Neural cell (in vitro differentiated cells): ENCODE data around the gene AFF2. TPM values are rescaled to one million over a fixed set of nuclear protein-coding genes. Genes with fewer than 3 reads are reported as not detected.

ENCODE experiments used
- H2AFZ ChIP-seq: fragments of 200-600, 300-800 bp; sonication (generic), shearing (Covaris generic); 2 replicates; pipeline ENCODE4 v1.6.0; 2014; ENCODE audit warnings: low read depth, mild to moderate bottlenecking, antibody characterized with exemption, low read length, moderate library complexity
- H3F3A ChIP-seq: fragments of 200-600 bp; shearing (Covaris generic); 2 replicates; pipeline ENCODE4 v1.6.1; 2016; ENCODE audit warnings: mild to moderate bottlenecking, moderate library complexity, mixed read lengths, antibody characterized with exemption, low read length; ENCODE audit not compliant: insufficient read depth, poor library complexity, severe bottlenecking
- H3K27ac ChIP-seq: fragments of 200-600, 300-800 bp; sonication (generic), shearing (Covaris generic); 2 replicates; pipeline ENCODE4 v1.5.1; 2014; ENCODE audit warnings: mild to moderate bottlenecking, low read length, moderate library complexity
- H3K27me3 ChIP-seq: fragments of 300-800, 200-600 bp; sonication (generic), shearing (Covaris generic); 2 replicates; pipeline ENCODE4 v1.6.0; 2014; ENCODE audit warnings: mild to moderate bottlenecking, low read depth, low read length, moderate library complexity; ENCODE audit not compliant: insufficient read depth
- H3K36me3 ChIP-seq: fragments of 300-800, 200-600 bp; sonication (generic), shearing (Covaris generic); 2 replicates; pipeline ENCODE4 v1.5.1; 2014; ENCODE audit warnings: mild to moderate bottlenecking, antibody characterized with exemption, low read length, moderate library complexity; ENCODE audit not compliant: insufficient read depth
- H3K4me2 ChIP-seq: fragments of 300-800, 200-600 bp; sonication (generic), shearing (Covaris generic); 2 replicates; pipeline ENCODE4 v1.6.0; 2014; ENCODE audit warnings: mild to moderate bottlenecking, low read length
- H3K4me3 ChIP-seq: fragments of 300-800, 200-600 bp; sonication (generic), shearing (Covaris generic); 2 replicates; pipeline ENCODE4 v1.5.1; 2014; ENCODE audit warnings: mild to moderate bottlenecking, low read length, moderate library complexity
- H3K79me2 ChIP-seq: fragments of 200-600 bp; shearing (Covaris generic); replicated peaks from 2 replicates; pipeline ENCODE4 v1.6.0; 2014; ENCODE audit warnings: mild to moderate bottlenecking, low read length, moderate library complexity; ENCODE audit not compliant: insufficient read depth
- H3K9ac ChIP-seq: fragments of 300-800, 200-600 bp; sonication (generic), shearing (Covaris generic); 2 replicates; pipeline ENCODE4 v1.6.1; 2016; ENCODE audit warnings: mild to moderate bottlenecking, low read length, mixed read lengths
- H3K9me2 ChIP-seq: fragments of 200-600 bp; shearing (Covaris generic); 2 replicates; pipeline ENCODE4 v1.6.1; 2016; ENCODE audit warnings: mild to moderate bottlenecking, low read length, mixed read lengths; ENCODE audit not compliant: insufficient read depth
- H3K9me3 ChIP-seq: fragments of 200-600, 300-800 bp; sonication (generic), shearing (Covaris generic); 2 replicates; pipeline ENCODE4 v1.6.1; 2016; ENCODE audit warnings: mild to moderate bottlenecking, mixed run types, low read length, moderate library complexity, mixed read lengths
- H4K20me1 ChIP-seq: fragments of 200-600 bp; shearing (Covaris generic); 2 replicates; pipeline ENCODE4 v1.6.1; 2016; ENCODE audit warnings: mild to moderate bottlenecking, mixed run types; ENCODE audit not compliant: insufficient read depth
- EP300 ChIP-seq: fragments of 450-650 bp; conservative IDR thresholded peaks from 2 replicates; pipeline ENCODE4 v1.6.1; 2014; ENCODE audit warnings: antibody characterized with exemption, mild to moderate bottlenecking, moderate library complexity; ENCODE audit not compliant: poor library complexity, severe bottlenecking
- EZH2 ChIP-seq: fragments of 200-600, 300-800 bp; shearing (Covaris generic), sonication (generic); IDR thresholded peaks from 2 replicates; pipeline ENCODE4 v1.6.1; 2014; ENCODE audit warnings: antibody characterized with exemption, low read length, borderline replicate concordance, mild to moderate bottlenecking; ENCODE audit not compliant: insufficient read depth, poor library complexity, severe bottlenecking
- MXI1 ChIP-seq: fragments of 450-650 bp; conservative IDR thresholded peaks from 2 replicates; pipeline ENCODE4 v1.6.1; 2014; ENCODE audit warnings: antibody characterized with exemption, mild to moderate bottlenecking; ENCODE audit not compliant: poor library complexity, severe bottlenecking
- POLR2AphosphoS5 ChIP-seq: IDR thresholded peaks from 2 replicates; pipeline ENCODE4 v1.6.1; 2012
- RAD21 ChIP-seq: fragments of 450-650 bp; conservative IDR thresholded peaks from 2 replicates; pipeline ENCODE4 v1.6.1; 2014; ENCODE audit warnings: antibody characterized with exemption, mild to moderate bottlenecking, moderate library complexity
- SMC3 ChIP-seq: fragments of 450-650 bp; conservative IDR thresholded peaks from 2 replicates; pipeline ENCODE4 v1.6.1; 2014; ENCODE audit warnings: antibody characterized with exemption, mild to moderate bottlenecking, moderate library complexity; ENCODE audit not compliant: poor library complexity
- TAF1 ChIP-seq: IDR thresholded peaks from 2 replicates; pipeline ENCODE4 v1.6.1; 2012; ENCODE audit warnings: low read depth
- polyA plus RNA-seq: library from polyadenylated mRNA; depleted of rRNA; stranded (reverse); fragments of >200 nt; gene quantifications from 2 replicates; pipeline ENCODE4 v1.2.3, GENCODE V29; 2014
- TF ChIP-seq, protein P1 (sequence below): fragments of 450-650 bp; IDR thresholded peaks from 2 replicates; pipeline ENCODE4 v1.5.1; 2014; ENCODE audit warnings: antibody characterized with exemption, mild to moderate bottlenecking, moderate library complexity; ENCODE audit not compliant: poor library complexity, severe bottlenecking
- TF ChIP-seq, protein P2 (sequence below): IDR thresholded peaks from 2 replicates; pipeline ENCODE4 v1.6.1; 2012; ENCODE audit warnings: borderline replicate concordance

Gene AFF2
- polyA plus RNA-seq, 1 donor from 2014 or later: 10.5 TPM

DNA sequence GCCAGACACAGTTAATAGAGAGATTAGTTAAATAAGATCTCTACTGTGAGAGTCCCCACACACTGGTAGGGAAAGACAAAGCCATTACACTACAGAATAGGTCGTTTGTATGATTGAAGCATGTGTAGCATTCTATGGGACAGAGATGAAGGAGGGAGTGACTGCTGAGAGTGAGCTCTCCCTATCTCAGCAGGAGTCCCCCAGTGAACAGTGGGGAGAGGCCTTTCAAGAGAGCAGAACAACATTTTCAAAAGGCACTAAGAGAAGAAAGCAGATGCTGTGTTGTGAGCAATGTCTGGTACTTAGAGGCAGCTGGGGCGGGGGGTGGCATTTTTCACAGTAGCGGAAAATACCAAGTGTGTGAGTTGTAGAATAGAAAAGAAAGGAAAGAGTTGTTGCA is 413.6 kb downstream of the AFF2 start:
- no peak for TF ChIP-seq MXI1
- H4K20me1 ChIP-seq: no peaks in the 10 kb centered on the region
- no peaks in the 10 kb centered on the region for H3K9me2 ChIP-seq
- H3K9me3 ChIP-seq: no peaks in the 10 kb centered on the region
- H3K36me3 ChIP-seq: no peaks in the 10 kb centered on the region
- H2AFZ ChIP-seq: no peak overlapping the region
- no peak overlapping the region for H3K27ac ChIP-seq
- no peaks in the 10 kb centered on the region for H3F3A ChIP-seq
- H3K9ac ChIP-seq: no peak overlapping the region
- no peaks in the 10 kb centered on the region for H3K27me3 ChIP-seq
- H3K79me2 ChIP-seq: no peaks in the 10 kb centered on the region
- no peak overlapping the region for H3K4me2 ChIP-seq
- H3K4me3 ChIP-seq: no peak overlapping the region

DNA sequence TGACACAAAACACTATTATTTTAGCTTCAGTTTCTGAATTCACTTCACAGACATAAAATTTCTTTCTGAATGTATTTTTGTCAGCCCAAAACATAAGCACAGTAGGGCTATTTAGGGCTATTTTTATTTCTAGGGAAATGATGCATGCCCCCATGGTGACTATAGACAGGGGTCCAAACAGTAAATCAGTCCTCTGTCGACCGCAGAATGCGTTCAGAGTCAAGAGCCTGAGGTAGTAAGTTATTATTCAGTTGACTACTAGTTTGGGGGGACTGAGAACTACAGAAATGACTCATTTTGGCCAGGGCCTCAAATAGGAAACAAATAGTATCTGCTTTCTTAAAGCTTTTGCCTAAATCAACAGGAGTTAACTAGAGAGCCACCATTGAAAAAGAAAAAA is 414.4 kb downstream of the AFF2 start:
- no peaks in the 10 kb centered on the region for H3K9me3 ChIP-seq
- H3K79me2 ChIP-seq: no peaks in the 10 kb centered on the region
- H3K4me2 ChIP-seq: no peak overlapping the region
- H3K36me3 ChIP-seq: no peaks in the 10 kb centered on the region
- no peak overlapping the region for H3K27ac ChIP-seq
- H3K9me2 ChIP-seq: no peaks in the 10 kb centered on the region
- H2AFZ ChIP-seq: no peak overlapping the region
- no peak overlapping the region for H3K9ac ChIP-seq
- H3F3A ChIP-seq: no peaks in the 10 kb centered on the region
- no peaks in the 10 kb centered on the region for H3K27me3 ChIP-seq
- no peak overlapping the region for H3K4me3 ChIP-seq
- TF ChIP-seq, protein P1, sequence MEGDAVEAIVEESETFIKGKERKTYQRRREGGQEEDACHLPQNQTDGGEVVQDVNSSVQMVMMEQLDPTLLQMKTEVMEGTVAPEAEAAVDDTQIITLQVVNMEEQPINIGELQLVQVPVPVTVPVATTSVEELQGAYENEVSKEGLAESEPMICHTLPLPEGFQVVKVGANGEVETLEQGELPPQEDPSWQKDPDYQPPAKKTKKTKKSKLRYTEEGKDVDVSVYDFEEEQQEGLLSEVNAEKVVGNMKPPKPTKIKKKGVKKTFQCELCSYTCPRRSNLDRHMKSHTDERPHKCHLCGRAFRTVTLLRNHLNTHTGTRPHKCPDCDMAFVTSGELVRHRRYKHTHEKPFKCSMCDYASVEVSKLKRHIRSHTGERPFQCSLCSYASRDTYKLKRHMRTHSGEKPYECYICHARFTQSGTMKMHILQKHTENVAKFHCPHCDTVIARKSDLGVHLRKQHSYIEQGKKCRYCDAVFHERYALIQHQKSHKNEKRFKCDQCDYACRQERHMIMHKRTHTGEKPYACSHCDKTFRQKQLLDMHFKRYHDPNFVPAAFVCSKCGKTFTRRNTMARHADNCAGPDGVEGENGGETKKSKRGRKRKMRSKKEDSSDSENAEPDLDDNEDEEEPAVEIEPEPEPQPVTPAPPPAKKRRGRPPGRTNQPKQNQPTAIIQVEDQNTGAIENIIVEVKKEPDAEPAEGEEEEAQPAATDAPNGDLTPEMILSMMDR: no peak
- no peak for TF ChIP-seq RAD21
- TF ChIP-seq TAF1: no peak
- TF ChIP-seq SMC3: no peak
- TF ChIP-seq EZH2: no peak
- TF ChIP-seq POLR2AphosphoS5: no peak
- TF ChIP-seq, protein P2, sequence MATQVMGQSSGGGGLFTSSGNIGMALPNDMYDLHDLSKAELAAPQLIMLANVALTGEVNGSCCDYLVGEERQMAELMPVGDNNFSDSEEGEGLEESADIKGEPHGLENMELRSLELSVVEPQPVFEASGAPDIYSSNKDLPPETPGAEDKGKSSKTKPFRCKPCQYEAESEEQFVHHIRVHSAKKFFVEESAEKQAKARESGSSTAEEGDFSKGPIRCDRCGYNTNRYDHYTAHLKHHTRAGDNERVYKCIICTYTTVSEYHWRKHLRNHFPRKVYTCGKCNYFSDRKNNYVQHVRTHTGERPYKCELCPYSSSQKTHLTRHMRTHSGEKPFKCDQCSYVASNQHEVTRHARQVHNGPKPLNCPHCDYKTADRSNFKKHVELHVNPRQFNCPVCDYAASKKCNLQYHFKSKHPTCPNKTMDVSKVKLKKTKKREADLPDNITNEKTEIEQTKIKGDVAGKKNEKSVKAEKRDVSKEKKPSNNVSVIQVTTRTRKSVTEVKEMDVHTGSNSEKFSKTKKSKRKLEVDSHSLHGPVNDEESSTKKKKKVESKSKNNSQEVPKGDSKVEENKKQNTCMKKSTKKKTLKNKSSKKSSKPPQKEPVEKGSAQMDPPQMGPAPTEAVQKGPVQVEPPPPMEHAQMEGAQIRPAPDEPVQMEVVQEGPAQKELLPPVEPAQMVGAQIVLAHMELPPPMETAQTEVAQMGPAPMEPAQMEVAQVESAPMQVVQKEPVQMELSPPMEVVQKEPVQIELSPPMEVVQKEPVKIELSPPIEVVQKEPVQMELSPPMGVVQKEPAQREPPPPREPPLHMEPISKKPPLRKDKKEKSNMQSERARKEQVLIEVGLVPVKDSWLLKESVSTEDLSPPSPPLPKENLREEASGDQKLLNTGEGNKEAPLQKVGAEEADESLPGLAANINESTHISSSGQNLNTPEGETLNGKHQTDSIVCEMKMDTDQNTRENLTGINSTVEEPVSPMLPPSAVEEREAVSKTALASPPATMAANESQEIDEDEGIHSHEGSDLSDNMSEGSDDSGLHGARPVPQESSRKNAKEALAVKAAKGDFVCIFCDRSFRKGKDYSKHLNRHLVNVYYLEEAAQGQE: no peak
- no peaks in the 10 kb centered on the region for H4K20me1 ChIP-seq

DNA sequence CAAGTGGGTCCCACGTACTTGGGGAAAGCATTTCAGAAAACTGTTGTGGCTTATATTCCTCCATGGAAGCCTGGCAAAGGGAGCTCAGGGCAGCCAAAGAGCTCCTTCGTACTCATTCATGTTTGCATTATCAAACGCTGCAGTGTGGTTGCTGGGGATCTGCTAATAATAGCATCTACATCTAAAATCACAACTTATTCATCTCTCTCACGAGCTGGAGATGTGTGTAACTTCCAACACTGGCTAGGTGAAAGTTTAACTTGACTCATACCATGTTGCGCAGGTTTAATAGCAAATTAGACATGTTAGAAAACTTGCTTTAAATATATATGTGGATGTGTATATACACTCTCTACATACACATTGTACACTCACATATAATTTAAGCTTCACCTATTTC is 415.1 kb downstream of the AFF2 start:
- TF ChIP-seq POLR2AphosphoS5: no peak
- TF ChIP-seq, protein P2: no peak
- TF ChIP-seq, protein P1: no peak
- no peak for TF ChIP-seq SMC3
- no peak for TF ChIP-seq RAD21
- TF ChIP-seq TAF1: no peak
- no peak for TF ChIP-seq EZH2
- no peak for TF ChIP-seq MXI1
- TF ChIP-seq EP300: no peak
- Histone ChIP-seq H3K4me3 (no peak overlapping the region), H2AFZ (no peak overlapping the region), H3K79me2 (no peaks in the 10 kb centered on the region), H3K9me2 (no peaks in the 10 kb centered on the region), H3K27me3 (no peaks in the 10 kb centered on the region), H3F3A (no peaks in the 10 kb centered on the region), H3K9me3 (no peaks in the 10 kb centered on the region), H3K36me3 (no peaks in the 10 kb centered on the region), H3K4me2 (no peak overlapping the region), H3K9ac (no peak overlapping the region), H4K20me1 (no peaks in the 10 kb centered on the region), H3K27ac (no peak overlapping the region)
